Nephron progenitor cell (in vitro differentiated cells): ENCODE measurements around the gene GNL1.

Experiments
- DNase-seq: peaks from one replicate; pipeline ENCODE4 v3.0.0; 2021
- H3K27ac Mint-ChIP-seq: 2 replicates; pipeline ENCODE4 v1.8.0; 2021; ENCODE audit warnings: mild to moderate bottlenecking, moderate library complexity, mixed read lengths
- H3K27me3 Mint-ChIP-seq: 2 replicates; pipeline ENCODE4 v1.8.0; 2021; ENCODE audit warnings: mild to moderate bottlenecking, low read depth, mixed read lengths; ENCODE audit not compliant: poor library complexity
- H3K36me3 Mint-ChIP-seq: 2 replicates; pipeline ENCODE4 v1.8.0; 2021; ENCODE audit warnings: low read depth, mixed read lengths
- H3K4me1 Mint-ChIP-seq: 2 replicates; pipeline ENCODE4 v1.8.0; 2021; ENCODE audit warnings: mixed read lengths
- H3K4me3 Mint-ChIP-seq: 2 replicates; pipeline ENCODE4 v1.8.0; 2021; ENCODE audit warnings: mild to moderate bottlenecking, moderate library complexity, mixed read lengths
- H3K9me3 Mint-ChIP-seq: 2 replicates; pipeline ENCODE4 v1.8.0; 2021; ENCODE audit warnings: mild to moderate bottlenecking, moderate library complexity, mixed read lengths
- TF ChIP-seq, protein P1 (sequence below): fragments of 200-600 bp; sonication (generic); IDR thresholded peaks from 2 replicates; pipeline ENCODE4 v1.5.0; 2021; ENCODE audit warnings: antibody characterized with exemption

The GNL1 gene

GRCh38 chr6:30515944-30516753 is 40.1 kb downstream of the GNL1 start:
- TF ChIP-seq, protein P1, sequence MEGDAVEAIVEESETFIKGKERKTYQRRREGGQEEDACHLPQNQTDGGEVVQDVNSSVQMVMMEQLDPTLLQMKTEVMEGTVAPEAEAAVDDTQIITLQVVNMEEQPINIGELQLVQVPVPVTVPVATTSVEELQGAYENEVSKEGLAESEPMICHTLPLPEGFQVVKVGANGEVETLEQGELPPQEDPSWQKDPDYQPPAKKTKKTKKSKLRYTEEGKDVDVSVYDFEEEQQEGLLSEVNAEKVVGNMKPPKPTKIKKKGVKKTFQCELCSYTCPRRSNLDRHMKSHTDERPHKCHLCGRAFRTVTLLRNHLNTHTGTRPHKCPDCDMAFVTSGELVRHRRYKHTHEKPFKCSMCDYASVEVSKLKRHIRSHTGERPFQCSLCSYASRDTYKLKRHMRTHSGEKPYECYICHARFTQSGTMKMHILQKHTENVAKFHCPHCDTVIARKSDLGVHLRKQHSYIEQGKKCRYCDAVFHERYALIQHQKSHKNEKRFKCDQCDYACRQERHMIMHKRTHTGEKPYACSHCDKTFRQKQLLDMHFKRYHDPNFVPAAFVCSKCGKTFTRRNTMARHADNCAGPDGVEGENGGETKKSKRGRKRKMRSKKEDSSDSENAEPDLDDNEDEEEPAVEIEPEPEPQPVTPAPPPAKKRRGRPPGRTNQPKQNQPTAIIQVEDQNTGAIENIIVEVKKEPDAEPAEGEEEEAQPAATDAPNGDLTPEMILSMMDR = no peak

GRCh38 chr6:30515106-30515505 is 41.2 kb downstream of the GNL1 start:
- Mint-ChIP-seq H3K27me3 (peaks cover 18% of the 10 kb centered on the region), H3K4me3 (peak overlapping the region; percentile 82), H3K9me3 (peaks cover 6% of the 10 kb centered on the region), H3K27ac (peak overlapping the region; percentile 42), H3K36me3 (no peaks in the 10 kb centered on the region), H3K4me1 (no peaks in the 10 kb centered on the region)
- no peak for DNase-seq
- TF ChIP-seq, protein P1 = no peak

More at GRCh38 chr6:30515944-30516753, 40.1 kb downstream of the GNL1 start:
- H3K4me3 Mint-ChIP-seq = peak overlapping the region; percentile 82
- H3K36me3 Mint-ChIP-seq = no peaks in the 10 kb centered on the region
- H3K27me3 Mint-ChIP-seq = peaks cover 19% of the 10 kb centered on the region
- no peaks in the 10 kb centered on the region for H3K4me1 Mint-ChIP-seq
- DNase-seq = peak; percentile 68
- peak overlapping the region; percentile 90 for H3K27ac Mint-ChIP-seq
- peaks cover 13% of the 10 kb centered on the region for H3K9me3 Mint-ChIP-seq

DNA sequence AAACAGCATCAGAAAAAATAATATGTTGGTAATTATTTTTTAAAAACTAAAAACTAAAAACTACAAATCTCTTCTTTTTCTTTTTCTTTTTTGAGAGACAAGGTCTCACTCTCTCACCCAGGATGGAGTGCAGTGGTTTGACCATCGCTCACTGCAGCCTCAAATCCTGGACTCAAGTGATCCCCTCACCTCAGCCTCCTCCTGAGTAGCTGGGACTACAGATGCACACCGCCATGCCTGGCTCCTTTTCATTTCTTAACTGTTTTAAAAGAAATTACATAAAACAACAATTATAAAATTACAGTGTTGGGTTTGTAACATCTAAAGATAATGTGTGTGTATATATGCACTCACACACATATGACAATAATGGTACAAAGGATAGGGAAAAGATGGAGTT is 42.8 kb downstream of the GNL1 start:
- Mint-ChIP-seq H3K36me3 (no peaks in the 10 kb centered on the region), H3K4me1 (no peaks in the 10 kb centered on the region), H3K27ac (no peak overlapping the region), H3K4me3 (no peak overlapping the region), H3K9me3 (no peaks in the 10 kb centered on the region), H3K27me3 (peaks cover 11% of the 10 kb centered on the region)
- TF ChIP-seq, protein P1 = no peak
- DNase-seq = no peak

DNA sequence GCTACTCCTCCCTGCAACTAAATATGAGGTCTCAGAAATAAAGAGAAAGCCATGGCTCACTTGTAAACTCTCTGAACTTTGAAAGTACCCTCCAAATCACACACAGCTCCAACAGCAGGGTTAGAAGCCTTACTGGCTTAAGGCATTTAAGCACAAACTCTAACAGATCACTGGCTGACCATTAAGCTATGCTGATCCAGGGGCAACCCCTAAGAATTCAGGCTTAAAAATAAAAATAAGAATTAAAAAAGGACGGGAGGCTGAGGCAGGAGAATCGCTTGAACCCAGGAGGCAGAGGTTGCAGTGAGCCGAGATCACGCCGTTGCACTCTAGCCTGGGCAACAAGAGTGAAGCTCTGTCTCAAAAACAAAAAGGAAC is 45.1 kb downstream of the GNL1 start:
- H3K27ac Mint-ChIP-seq = no peak overlapping the region

GRCh38 chr6:30510419-30511168 is 45.7 kb downstream of the GNL1 start:
- no peak for DNase-seq
- TF ChIP-seq, protein P1 = no peak
- H3K27me3 Mint-ChIP-seq = peaks cover 19% of the 10 kb centered on the region
- no peak overlapping the region for H3K27ac Mint-ChIP-seq
- H3K36me3 Mint-ChIP-seq = no peaks in the 10 kb centered on the region
- H3K4me1 Mint-ChIP-seq = no peaks in the 10 kb centered on the region
- no peaks in the 10 kb centered on the region for H3K9me3 Mint-ChIP-seq
- H3K4me3 Mint-ChIP-seq = no peak overlapping the region

More for the DNA sequence above, 45.1 kb downstream of the GNL1 start:
- Mint-ChIP-seq H3K36me3 (no peaks in the 10 kb centered on the region), H3K27me3 (peaks cover 19% of the 10 kb centered on the region), H3K4me3 (no peak overlapping the region), H3K9me3 (no peaks in the 10 kb centered on the region), H3K4me1 (no peaks in the 10 kb centered on the region)
- DNase-seq = no peak
- TF ChIP-seq, protein P1 = no peak
